CD4-positive, alpha-beta T cell (primary cell): ENCODE data around the gene ROBO2. TPM values are rescaled to one million over a fixed set of nuclear protein-coding genes. Genes with fewer than 3 reads are reported as not detected.

ENCODE experiments used
- ATAC-seq: fragments of 200-7000 bp; cut with Tn5 transposase; one replicate; pipeline ENCODE4 v1.10.0; 2022; ENCODE audit warnings: mild to moderate bottlenecking; ENCODE audit not compliant: poor library complexity
- CTCF ChIA-PET: fragments of 350-600 bp; sonication (Branson Sonifier 250); formaldehyde crosslinking; loops from one replicate; lab custom pipeline; 2021; ENCODE audit warnings: antibody characterized with exemption, inconsistent platforms; lab: Charles Lee
- POLR2A ChIA-PET: fragments of 350-600 bp; sonication (Branson Sonifier 250); formaldehyde crosslinking; loops from one replicate; lab custom pipeline; 2021; ENCODE audit warnings: antibody characterized with exemption, inconsistent platforms; lab: Charles Lee
- DNase-seq, 14 experiments: peaks; one replicate each; pipeline ENCODE4 v3.0.0-alpha.2; 2013 to 2020; ENCODE audit warnings: mixed read lengths in 2 of 14
- H3K27ac ChIP-seq, 2 donors: one replicate each; pipeline versions ENCODE4 v1.5.1 to v1.7.0; 2013; ENCODE audit warnings: low read length in 2 of 2, low read depth in 1 of 2, mild to moderate bottlenecking in 1 of 2
- H3K27me3 ChIP-seq, 2 experiments: 1 replicate in 1 of 2; 2 replicates in 1 of 2; pipeline versions ENCODE4 v1.6.1 to v1.7.0; 2013; ENCODE audit warnings: low read length in 2 of 2, control low read depth in 1 of 2, mild to moderate bottlenecking in 1 of 2, moderate library complexity in 1 of 2; ENCODE audit not compliant: insufficient read depth in 2 of 2, control insufficient read depth in 1 of 2
- H3K36me3 ChIP-seq: one replicate; pipeline ENCODE4 v1.6.1; 2013; ENCODE audit warnings: low read length, control low read depth; ENCODE audit not compliant: insufficient read depth
- H3K4me1 ChIP-seq: one replicate; pipeline ENCODE4 v1.6.1; 2013; ENCODE audit warnings: low read length, control low read depth; ENCODE audit not compliant: insufficient read depth
- H3K4me3 ChIP-seq: one replicate; pipeline ENCODE4 v1.5.1; 2013; ENCODE audit warnings: mild to moderate bottlenecking, low read length, moderate library complexity
- H3K9me3 ChIP-seq, 2 experiments: 1 replicate in 1 of 2; 2 replicates in 1 of 2; pipeline versions ENCODE4 v1.6.1 to v1.7.0; 2013; ENCODE audit warnings: low read length in 2 of 2, mild to moderate bottlenecking in 2 of 2, control low read depth in 1 of 2, moderate library complexity in 1 of 2; ENCODE audit not compliant: control insufficient read depth in 1 of 2, insufficient read depth in 1 of 2
- H3K27ac Mint-ChIP-seq: one replicate; pipeline ENCODE4 v1.8.0; 2020; ENCODE audit warnings: mixed read lengths
- H3K27me3 Mint-ChIP-seq: one replicate; pipeline ENCODE4 v1.8.0; 2021; ENCODE audit warnings: mixed read lengths
- H3K36me3 Mint-ChIP-seq: one replicate; pipeline ENCODE4 v1.8.0; 2021; ENCODE audit warnings: low read depth, mixed read lengths
- H3K4me1 Mint-ChIP-seq: one replicate; pipeline ENCODE4 v1.8.0; 2021; ENCODE audit warnings: low read depth, mixed read lengths
- H3K4me3 Mint-ChIP-seq: one replicate; pipeline ENCODE4 v1.8.0; 2020; ENCODE audit warnings: mild to moderate bottlenecking, mixed read lengths
- H3K9me3 Mint-ChIP-seq: one replicate; pipeline ENCODE4 v1.8.0; 2020; ENCODE audit warnings: mixed read lengths
- CTCF ChIP-seq: fragments of 200-600 bp; IDR thresholded peaks from one replicate; pipeline ENCODE4 v1.8.0; 2022; ENCODE audit warnings: antibody characterized with exemption, mild to moderate bottlenecking
- intact Hi-C, 2 experiments: fragments of 100-400 bp; cut with DNase I in 1 of 2; cut with micrococcal nuclease in 1 of 2; formaldehyde crosslinking; loops; one replicate each; pipeline versions ENCODE4 v1.15.1 to v1.9.0; 2023 to 2025; cut with DNase I, micrococcal nuclease
- total RNA-seq, 174 experiments: library from RNA in 2 of 174; stranded (reverse) in 2 of 174; gene quantifications; one replicate each; pipeline ENCODE4 v1.2.3 and lab custom pipeline; 2021 to 2026

The ROBO2 gene
- total RNA-seq, 2 experiments from 2014 or later = not detected

GRCh38 chr3:77158730-77159581 is 119.1 kb downstream of the ROBO2 start:
- Mint-ChIP-seq H3K4me3 (no peak overlapping the region), H3K27me3 (no peaks in the 10 kb centered on the region), H3K27ac (no peak overlapping the region), H3K4me1 (no peaks in the 10 kb centered on the region), H3K36me3 (no peaks in the 10 kb centered on the region), H3K9me3 (peaks cover 9% of the 10 kb centered on the region)
- no peak for ATAC-seq
- Histone ChIP-seq H3K4me1 (no peaks in the 10 kb centered on the region), H3K27ac (no peak overlapping the region), H3K9me3 (no peaks in the 10 kb centered on the region), H3K36me3 (no peaks in the 10 kb centered on the region), H3K4me3 (no peak overlapping the region), H3K27me3 (no peaks in the 10 kb centered on the region)
- TF ChIP-seq CTCF = no peak
- intact Hi-C loops = no loop called here
- ChIA-PET POLR2A (no interaction called here), CTCF (no interaction called here)
- DNase-seq = no peak

- TF ChIP-seq CTCF = no peak
- no peaks in the 10 kb centered on the region for H3K36me3 ChIP-seq
- H3K4me1 ChIP-seq = no peaks in the 10 kb centered on the region
- no peak overlapping the region for H3K4me3 ChIP-seq
- H3K36me3 Mint-ChIP-seq = no peaks in the 10 kb centered on the region
- H3K27ac ChIP-seq = no peak overlapping the region
- ATAC-seq = no peak
- POLR2A ChIA-PET = no interaction called here
- DNase-seq = no peak
- peaks cover 2% of the 10 kb centered on the region for H3K9me3 Mint-ChIP-seq
- H3K4me1 Mint-ChIP-seq = no peaks in the 10 kb centered on the region
- H3K27me3 ChIP-seq = no peaks in the 10 kb centered on the region
- no peaks in the 10 kb centered on the region for H3K27me3 Mint-ChIP-seq
- no peak overlapping the region for H3K4me3 Mint-ChIP-seq
- intact Hi-C loops = no loop called here
- peaks cover 0 to 2% of the 10 kb centered on the region in 2 experiments for H3K9me3 ChIP-seq
- CTCF ChIA-PET = no interaction called here
- H3K27ac Mint-ChIP-seq = no peak overlapping the region
Observed at GRCh38 chr3:77160931-77161497, 121.1 kb downstream of the ROBO2 start.

GRCh38 chr3:77169823-77170222 is 129.9 kb downstream of the ROBO2 start:
- Mint-ChIP-seq H3K27ac (no peak overlapping the region), H3K4me1 (no peaks in the 10 kb centered on the region), H3K27me3 (no peaks in the 10 kb centered on the region), H3K36me3 (no peaks in the 10 kb centered on the region), H3K4me3 (no peak overlapping the region), H3K9me3 (peaks cover 2% of the 10 kb centered on the region)
- Histone ChIP-seq H3K9me3 (peaks cover 0 to 8% of the 10 kb centered on the region in 2 experiments), H3K4me1 (no peaks in the 10 kb centered on the region), H3K27me3 (no peaks in the 10 kb centered on the region), H3K36me3 (no peaks in the 10 kb centered on the region), H3K4me3 (no peak overlapping the region), H3K27ac (no peak overlapping the region)
- POLR2A ChIA-PET = no interaction called here
- DNase-seq (no peak), ATAC-seq (no peak)
- intact Hi-C loops = no loop called here
- CTCF ChIA-PET = no interaction called here
- no peak for TF ChIP-seq CTCF
